Sigmoid colon (tissue), 3 donors: ENCODE results near the gene P2RX3.

ENCODE experiments used
- POLR2A ChIP-seq, 2 donors: fragments of 450-650 bp; IDR thresholded peaks; one replicate each; pipeline ENCODE4 v1.6.1; 2016; ENCODE audit warnings: antibody characterized with exemption in 2 of 2, mild to moderate bottlenecking in 2 of 2, moderate library complexity in 2 of 2
- TF ChIP-seq, protein P1 (sequence below), 4 experiments: fragments of 450-650 bp in 3 of 4; fragments of 200-600 bp in 1 of 4; IDR thresholded peaks; one replicate each; pipeline ENCODE4 v1.5.1; 2016 to 2019; ENCODE audit warnings: antibody characterized with exemption in 4 of 4, mild to moderate bottlenecking in 3 of 4, moderate library complexity in 2 of 4

DNA sequence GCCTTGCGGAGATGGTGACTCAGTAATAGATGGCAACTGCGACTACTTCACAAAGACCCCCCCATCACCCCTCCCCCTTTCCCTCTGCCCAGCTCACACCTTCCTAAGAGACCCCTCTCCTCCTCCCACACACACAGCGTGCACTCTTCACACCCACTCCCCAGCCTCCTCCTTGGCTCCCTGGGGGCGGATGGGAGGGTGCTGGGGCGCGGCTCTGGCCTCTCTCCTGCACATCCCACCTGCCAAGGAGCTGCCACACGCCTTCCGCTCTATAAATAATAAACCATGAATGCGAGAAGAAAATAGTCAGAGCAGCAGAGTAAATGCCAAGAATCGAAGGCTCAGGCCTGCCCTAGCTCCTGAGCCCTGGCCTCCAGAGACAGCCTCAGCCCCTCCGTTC lies 4.5 kb downstream of the P2RX3 start:
- TF ChIP-seq, protein P1, sequence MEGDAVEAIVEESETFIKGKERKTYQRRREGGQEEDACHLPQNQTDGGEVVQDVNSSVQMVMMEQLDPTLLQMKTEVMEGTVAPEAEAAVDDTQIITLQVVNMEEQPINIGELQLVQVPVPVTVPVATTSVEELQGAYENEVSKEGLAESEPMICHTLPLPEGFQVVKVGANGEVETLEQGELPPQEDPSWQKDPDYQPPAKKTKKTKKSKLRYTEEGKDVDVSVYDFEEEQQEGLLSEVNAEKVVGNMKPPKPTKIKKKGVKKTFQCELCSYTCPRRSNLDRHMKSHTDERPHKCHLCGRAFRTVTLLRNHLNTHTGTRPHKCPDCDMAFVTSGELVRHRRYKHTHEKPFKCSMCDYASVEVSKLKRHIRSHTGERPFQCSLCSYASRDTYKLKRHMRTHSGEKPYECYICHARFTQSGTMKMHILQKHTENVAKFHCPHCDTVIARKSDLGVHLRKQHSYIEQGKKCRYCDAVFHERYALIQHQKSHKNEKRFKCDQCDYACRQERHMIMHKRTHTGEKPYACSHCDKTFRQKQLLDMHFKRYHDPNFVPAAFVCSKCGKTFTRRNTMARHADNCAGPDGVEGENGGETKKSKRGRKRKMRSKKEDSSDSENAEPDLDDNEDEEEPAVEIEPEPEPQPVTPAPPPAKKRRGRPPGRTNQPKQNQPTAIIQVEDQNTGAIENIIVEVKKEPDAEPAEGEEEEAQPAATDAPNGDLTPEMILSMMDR (IDR thresholded peaks at IDR 0.05) = no peak
- no peak for TF ChIP-seq POLR2A (IDR thresholded peaks at IDR 0.05)
